Measurements from ENCODE around the gene MROH7.

MROH7 gene

DNA sequence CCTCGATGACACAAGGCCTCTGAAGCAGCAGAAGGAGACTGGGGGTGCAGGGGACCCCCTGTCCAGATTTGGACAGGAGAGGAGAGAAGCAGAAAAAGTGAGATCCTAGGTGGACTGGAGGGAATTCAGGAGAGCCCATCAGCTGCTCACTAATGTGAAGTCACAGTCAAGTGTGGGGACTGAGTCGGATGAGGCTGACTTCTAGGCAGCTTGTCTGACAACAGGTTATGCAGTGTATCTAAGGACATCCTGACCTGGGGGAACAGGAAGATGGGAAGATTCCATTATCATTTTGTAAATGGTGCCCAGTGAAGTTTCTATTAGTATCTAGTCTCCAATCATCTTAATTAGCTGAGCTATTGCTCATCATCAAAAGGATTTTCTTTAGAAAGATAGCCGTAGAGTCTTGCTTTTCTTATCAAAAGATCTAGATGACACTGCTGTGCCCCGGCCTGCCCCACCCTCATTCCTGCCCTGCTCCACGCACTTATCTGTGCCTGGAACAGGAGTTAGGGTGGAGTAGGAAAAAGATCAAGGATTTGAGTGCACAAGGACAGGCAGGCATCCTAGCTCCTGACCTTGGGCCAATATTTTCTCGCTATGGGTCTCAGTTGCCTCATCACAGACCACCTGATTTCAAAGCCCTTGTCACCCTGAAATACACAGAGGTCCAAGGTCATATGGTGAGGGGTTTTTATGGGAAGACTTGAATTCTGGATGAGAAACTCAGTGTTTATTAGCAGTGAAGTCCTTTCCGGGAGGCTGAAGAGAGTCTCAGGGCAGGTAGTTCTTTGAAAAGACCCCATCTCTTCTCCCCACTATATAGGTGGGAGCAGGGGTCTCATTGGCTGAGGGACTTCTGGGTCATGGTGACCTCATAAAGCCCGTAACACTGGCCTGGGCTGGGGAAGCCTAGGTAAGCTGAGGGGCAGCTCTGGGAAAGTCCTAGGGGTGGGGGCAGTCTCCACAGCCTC is at the start of gene MROH7:
Gene MROH7 (plus strand): TSS at position 924 of the 974 bp plus-strand sequence. CDS start 11,141 bp downstream, outside the sequence.
- DNase-seq (ENCODE audit: low read depth in 2 of 2, low spot score in 1 of 2), result no peak

DNA sequence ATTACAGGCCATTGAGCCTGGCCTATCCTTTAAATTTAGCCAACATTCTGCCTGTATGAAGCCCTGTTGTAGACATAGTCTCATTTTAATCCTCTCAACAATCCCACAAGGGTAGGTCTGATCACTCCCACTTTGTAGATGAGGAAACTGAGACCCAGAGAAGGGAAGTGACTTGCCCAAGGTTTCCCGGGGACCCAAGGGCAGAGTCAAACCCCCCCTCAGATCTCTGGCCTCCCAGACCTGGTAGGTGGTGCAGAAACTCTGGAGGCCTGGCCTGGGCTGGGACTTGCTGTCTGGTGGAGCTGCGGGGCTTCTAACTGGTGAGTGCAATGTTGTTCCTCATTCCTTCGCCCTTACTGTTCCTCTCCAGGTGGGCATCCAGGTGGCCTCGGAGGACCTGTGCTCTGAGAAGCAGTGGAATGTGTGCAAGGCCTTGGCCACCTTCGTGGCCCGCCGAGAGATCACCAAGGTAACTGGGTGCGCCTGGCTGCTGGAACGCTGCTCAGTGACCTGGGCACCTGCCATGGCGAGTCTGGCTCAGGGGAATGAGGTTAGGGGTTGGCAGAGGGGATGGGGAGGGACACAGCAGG is 47.9 kb upstream of the MROH7 start:
- DNase-seq (ENCODE audit: low read depth in 2 of 2, low spot score in 1 of 2), result no peak

DNA sequence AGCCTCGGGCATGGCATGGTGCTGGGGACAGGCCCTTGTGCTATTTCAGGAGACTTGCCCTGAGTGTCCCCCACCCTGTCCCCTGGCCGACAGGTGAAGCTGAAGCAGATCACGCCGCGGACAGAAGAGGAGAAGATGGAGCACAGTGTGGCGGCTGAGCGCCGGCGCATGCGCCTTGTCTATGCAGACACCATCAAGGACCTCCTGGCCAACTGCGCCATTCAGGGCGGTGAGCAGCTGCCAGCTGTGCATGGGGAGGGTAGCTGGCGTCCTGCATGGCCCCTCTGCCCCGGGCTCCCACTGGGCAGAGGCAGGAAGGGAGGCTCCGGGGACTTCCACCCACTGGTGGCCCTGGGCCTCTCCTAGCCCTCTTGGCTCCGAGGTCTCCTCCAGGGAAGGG is 47.1 kb upstream of the MROH7 start:
- no peak for DNase-seq (ENCODE audit: low read depth in 2 of 2, low spot score in 1 of 2)

DNA sequence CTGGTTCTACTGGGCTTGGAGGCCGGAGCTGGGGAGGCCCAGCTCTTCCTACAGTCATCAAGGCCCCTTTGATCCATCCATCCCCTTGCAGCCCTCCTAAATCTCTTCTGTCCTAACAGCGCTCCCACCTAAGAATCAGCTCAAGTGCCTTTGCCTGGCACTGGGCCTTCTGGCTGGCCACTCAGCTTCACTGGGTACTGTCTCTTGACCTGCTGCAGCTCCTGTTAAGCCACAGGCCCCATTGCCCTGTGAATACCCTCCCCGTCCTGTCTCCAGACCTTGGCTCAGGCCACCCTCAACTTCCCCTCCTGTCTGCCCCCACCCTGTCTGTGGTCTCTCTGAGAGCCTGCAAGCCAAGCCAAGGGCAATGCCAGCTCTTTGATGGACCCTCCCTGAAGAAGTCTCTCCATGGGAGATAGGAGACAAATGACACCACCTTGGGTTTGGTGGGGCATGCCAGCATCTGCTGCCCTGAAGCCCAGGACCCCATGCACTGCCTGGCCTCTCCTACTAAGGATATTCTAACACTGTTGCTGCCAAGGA is 45.6 kb upstream of the MROH7 start:
- no peak for DNase-seq (ENCODE audit: low read depth in 2 of 2, low spot score in 1 of 2)

DNA sequence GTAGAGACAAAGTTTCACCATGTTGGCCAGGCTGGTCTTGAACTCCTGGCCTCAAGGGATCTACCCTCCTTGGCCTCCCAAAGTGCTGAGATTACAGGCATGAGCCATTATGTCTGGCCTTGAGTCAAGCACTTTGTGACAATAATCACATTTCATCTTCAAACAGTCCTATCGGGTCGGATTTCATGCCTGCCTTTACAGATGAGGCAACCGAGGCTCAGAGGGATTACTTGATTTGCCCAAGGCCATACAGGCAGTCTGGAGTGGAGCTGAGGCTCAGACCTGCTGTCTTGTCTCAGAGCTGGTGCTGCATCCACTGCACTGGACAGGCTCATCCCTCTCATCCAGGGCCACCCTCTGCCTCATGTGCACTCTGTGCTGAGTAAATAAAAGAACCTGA is 44.8 kb upstream of the MROH7 start:
- DNase-seq (ENCODE audit: low read depth in 2 of 2, low spot score in 1 of 2), result no peak

DNA sequence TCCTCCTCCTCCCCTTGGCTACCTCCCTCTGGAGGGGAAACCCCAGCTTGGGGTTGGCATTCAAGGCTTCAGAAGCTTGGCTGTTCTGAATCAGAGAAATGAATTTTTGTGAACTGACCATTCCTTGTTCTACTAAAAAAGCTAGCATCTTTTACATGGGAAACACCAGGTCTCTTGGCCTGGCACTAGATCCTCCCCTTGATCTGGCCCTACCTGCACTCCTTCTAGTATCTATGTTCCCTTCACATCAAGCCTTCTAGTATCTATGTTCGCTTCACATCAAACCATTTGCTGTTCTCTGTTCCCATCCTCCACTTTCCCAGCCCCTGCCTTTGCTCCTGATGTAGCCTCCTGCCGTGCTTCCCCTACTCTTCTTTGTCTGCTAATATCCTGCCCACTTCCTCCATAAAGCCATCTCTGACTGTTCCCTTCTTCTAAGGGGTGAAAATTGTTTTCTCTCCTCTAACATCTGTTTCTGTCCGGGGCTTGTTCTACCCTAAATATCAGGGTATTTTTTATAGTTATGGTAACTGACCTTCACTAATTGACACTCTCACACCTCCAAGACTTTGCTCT is 44.0 kb upstream of the MROH7 start:
- DNase-seq (ENCODE audit: low read depth in 2 of 2, low spot score in 1 of 2), result no peak

DNA sequence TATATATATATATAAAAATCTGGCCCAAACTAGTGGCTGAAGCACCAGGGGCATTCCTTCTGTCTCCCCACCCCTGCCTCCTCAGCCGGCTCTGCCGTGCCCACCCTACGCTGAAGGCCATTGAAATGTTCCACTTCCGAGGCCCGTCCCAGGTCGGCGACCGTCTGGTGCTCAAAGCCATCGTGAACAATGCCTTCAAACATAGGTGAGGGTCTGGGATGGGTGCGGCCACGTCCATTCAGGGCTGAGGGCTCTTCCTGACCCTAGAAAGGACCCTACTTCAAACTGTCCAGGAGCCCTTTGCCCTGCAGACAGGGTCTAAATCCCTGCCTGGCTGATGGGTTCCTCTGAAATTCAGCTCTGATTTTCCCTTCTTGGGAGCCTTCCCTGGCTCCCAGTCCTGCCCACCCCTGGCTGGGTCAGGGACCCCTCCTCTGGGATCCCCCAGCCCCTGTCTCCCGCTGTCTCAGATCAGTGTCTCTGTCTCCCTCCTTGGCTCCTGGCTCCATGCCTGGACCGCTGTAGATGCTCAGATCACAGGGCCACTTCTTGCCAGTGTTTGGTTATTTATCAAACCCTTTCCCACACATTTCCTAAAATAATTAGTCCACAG is 42.3 kb upstream of the MROH7 start:
- no peak for DNase-seq (ENCODE audit: low read depth in 2 of 2, low spot score in 1 of 2)

DNA sequence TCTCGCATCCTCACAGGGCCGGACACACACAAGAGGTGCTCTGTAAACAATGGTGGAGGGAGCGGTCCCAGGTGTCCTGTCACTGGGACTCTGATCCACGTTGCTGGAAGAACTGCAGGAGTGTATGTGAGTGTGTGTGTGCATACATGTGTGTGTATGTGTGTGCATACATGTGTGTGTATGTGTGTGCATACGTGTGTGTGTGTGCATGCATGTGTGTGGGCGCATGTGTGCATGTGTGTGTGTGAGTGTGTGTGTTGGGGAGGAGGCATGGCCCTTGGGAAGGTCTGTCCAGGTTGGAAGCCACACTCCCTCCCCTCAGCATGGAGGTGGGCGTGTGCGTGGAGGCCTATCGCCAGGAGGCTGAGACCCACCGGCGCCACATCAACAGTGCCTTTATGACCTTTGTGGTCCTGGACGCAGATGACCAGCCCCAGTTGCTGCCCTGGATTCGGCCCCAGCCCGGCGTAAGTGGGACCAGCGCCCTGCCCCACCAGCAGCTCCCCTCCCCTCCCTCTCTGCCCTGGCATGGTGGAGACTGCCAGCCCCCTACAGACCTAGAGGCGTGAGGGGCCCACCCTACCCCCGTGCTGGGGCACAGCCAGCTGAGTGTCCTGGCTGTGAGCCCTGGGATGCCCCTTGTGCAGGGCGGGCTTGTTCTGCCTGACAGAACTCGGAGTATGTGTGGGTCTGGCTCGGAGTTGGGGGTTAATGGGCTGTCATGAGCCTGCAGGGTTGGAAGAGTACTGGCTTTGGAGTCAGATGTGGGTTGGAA is 40.5 kb upstream of the MROH7 start:
- no peak for DNase-seq (ENCODE audit: low read depth in 2 of 2, low spot score in 1 of 2)

DNA sequence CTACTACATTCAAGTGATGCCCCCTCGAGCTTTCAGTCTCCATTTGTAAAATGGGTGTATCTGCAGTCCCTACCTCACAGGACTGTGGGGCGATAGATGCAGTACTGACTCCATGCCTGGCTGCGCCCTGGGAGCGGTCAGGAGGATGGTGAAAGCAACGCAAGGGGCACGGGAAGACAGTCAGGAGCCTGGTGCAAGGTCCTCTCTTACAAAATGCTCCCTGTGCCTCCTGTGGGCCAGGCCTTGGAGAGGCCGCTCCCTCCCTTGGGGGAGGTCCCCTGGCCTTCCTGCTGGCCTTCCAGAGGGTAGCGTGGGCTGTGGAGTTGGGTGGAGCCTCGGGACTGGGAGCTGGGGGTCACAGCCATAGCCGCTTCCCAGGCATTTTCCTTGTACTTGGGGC is 39.9 kb upstream of the MROH7 start:
- DNase-seq (ENCODE audit: low read depth in 2 of 2, low spot score in 1 of 2), result no peak

DNA sequence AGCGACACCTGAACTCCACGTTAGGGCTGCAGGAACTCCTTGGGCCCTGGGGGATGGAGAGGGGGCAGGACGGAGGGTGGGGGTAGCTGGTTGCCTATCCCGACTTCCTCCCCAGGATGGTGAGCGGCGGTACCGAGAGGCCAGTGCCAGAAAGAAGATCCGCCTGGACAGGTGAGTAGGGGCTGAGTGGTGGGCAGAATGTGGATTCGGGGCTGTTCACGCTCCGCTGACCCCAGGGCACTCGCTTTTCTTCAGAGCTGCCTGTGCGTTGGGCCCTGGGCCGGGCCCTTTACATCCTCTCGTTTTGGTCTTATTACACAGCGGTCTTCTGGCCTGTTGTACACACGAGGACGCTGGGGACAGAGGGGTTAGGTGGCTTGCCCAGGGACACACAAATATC is 39.0 kb upstream of the MROH7 start:
- no peak for DNase-seq (ENCODE audit: low read depth in 2 of 2, low spot score in 1 of 2)

DNA sequence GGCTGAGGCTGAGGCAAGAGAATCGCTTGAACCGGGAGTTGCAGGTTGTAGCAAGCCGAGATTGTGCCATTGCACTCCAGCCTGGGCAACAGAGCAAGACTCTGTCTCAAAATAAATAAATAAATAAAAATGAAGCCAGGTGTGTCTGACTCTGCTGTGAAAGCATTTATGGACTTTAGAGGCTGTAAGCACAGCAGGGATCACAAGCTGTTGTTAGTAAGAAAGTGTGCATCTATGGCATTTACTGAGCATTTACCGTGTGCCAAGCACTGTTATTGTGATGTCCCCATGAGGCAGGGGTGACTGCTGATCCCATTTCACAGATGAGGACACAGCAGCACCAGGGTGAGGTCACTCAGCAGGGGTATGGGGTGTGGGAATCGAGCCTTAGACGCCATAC is 38.3 kb upstream of the MROH7 start:
- no peak for DNase-seq (ENCODE audit: low read depth in 2 of 2, low spot score in 1 of 2)

DNA sequence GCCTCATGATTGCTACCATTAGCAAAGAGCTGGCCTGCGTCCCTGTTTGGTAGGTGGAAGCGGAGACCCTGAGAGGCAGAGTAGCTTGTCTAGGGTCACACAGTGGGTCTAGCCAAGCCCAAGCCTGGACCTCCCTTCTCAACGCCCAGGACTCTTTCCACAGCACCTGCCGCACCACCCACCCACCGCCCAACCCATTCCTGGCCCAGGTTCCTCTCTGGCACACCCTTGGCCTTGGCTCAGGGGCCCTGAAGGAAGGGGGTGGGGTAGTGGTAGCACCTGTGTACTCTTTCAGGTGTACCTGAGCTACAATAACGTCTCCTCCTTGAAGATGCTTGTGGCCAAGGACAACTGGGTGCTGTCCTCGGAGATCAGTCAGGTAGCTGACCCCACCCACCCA is 37.5 kb upstream of the MROH7 start:
- no peak for DNase-seq (ENCODE audit: low read depth in 2 of 2, low spot score in 1 of 2)

DNA sequence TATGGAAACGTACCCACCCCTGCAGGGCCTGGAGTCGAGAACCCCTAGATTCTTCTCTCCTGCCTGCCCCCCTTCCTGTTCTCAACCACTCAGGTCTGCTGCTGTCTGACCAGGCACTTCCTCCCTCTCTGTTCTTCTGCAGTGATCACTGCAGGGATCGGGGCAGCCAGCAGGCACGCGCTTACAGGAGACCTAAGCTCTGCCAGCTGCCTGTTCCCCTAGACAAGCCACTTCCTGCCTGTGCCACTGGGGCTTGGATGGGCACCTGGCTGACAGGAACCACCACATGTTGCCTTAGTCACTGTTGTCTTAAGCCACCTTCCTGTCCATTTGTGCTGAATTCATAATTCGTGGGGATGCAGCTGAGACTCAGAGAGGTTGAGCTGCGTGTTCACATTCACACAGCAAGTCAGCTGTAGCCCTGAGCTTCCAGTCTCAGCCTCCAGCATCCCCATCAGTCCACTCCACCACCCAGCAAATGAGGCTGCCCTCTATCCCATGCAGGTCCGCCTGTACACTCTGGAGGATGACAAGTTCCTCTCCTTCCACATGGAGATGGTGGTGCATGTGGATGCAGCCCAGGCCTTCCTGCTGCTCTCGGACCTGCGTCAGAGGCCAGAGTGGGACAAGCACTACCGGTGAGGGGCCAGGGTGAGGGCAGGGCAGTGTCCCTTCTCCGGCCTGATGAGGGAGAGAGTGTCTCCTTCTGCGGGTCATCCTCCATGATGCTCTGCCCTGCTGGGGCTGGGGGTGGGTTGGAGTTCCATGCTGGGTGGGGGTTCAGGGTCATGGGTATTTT is 36.8 kb upstream of the MROH7 start:
- no peak for DNase-seq (ENCODE audit: low read depth in 2 of 2, low spot score in 1 of 2)

DNA sequence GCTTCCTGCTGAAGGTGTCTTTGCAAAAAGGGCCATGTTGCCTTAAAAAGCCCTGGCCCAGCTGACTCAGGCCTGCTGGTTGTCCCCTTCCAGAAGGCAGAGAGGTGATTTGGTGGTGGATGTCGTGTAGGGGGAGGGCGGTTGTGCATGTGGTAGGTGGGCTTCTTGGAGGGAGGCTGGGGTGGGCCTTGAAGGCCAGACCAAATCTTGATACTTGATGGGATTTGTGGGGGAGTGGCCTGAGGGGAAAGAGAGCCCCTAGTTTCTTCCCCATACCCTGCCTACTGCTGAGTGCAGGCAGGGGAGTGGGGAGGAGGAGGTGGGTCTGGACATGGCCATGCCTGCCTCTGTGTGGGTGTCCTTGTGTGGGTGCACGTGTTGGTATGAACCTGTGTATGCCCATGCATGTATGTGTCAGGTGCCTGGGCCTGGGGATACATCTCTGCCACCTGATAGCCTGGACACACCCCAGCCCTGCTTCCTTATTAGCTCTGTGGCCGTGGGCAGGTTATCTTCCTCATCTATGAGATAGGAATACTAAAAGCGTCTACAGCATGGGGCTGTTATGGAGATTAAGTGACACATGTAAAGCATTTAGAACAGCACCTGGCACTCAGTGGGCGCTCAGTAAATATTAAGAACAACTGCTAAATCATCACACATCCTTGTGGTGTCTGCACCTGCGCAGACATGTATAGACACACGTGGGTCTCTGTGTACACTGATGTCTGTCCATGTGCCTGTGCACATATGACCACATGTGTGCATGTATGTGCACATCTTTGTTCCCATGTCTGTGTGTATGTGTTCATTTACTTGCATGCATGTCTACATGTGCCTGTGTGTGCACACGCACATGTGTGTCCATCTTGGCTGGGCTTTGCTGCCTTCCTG is 35.2 kb upstream of the MROH7 start:
- DNase-seq (ENCODE audit: low read depth in 2 of 2, low spot score in 1 of 2), result no peak

DNA sequence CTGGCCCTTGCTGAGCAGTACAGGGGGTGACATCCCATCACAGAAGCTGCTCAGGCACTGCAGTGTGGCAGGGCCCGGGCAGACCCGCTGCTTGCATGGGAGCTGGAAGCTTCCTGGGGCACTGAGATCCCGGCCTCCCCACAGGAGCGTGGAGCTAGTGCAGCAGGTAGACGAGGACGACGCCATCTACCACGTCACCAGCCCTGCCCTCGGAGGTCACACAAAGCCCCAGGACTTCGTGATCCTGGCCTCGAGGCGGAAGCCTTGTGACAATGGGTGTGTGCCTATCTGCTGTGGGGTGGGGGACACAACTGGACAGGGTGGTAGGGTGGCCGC is 34.6 kb upstream of the MROH7 start:
- no peak for DNase-seq (ENCODE audit: low read depth in 2 of 2, low spot score in 1 of 2)

DNA sequence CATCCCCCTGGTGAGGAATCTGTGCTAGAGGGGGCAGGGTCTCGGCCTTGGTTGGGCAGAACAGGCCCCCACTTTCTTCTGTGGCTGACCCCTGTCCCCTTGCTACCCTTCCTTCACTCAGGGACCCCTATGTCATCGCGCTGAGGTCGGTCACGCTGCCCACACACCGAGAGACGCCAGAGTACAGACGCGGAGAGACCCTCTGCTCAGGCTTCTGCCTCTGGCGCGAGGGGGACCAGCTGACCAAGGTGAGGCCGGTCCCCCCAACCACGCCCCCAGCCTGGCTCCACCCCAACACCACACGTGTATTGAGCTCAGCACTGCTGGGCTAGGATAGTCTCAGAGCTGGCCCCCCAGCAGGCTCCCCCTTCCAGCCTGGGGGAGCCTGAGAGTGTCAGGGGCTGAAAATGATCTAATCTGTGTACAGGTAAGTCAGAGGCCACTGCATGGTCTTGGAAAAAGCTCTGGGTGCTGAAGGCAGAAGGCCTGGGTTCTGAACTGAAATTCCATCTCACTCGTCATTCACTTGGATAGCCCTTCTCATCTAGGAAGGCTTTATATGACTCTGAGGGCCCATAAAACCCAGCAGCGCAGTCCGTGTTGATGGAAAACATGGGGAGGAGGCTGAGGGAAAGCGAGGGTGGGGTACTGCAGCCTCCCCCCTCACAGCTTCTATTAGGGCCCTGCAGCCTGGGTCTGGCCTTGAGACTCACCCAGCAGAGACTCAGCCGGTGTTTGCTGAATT is 33.6 kb upstream of the MROH7 start:
- no peak for DNase-seq (ENCODE audit: low read depth in 2 of 2, low spot score in 1 of 2)

DNA sequence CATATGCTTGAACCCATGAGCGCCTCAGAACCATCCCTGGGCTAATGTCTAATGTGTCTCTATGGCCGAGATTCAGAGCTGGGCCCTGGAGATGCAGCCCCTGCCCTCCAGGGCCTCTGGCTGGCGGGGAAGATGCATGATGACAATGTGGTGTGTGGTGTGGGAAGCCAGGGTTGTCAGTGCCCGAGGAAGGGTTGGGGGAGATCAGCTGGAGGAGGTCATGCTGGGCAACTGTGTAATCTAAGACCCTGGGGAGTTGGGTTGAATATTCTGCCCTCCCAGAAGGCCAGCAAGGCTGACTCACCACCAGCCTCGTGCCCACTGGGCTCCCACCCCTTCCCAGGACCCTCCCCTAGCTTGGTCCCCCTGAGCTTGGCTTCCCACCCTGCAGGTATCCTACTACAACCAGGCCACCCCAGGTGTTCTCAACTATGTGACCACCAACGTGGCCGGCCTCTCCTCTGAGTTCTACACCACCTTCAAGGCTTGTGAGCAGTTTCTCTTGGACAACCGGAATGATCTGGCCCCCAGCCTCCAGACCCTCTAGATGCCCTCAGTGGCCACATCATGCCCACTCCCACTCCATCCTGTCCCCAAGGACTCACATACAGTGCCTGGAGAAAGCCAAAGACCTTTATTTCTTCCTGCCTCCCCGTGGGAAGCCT is 32.9 kb upstream of the MROH7 start:
- DNase-seq (ENCODE audit: low read depth in 2 of 2, low spot score in 1 of 2), result no peak
